DOHH2 (cell line): Measurements from ENCODE around the gene TMEM47.

Experiments used
- H3F3A ChIP-seq: fragments of 200-600 bp; sonication (generic), shearing (Covaris generic); 2 replicates; pipeline ENCODE4 v1.6.0; 2016; ENCODE audit warnings: antibody characterized with exemption, mild to moderate bottlenecking; ENCODE audit not compliant: control insufficient read depth, insufficient read depth
- H3K27ac ChIP-seq: fragments of 200-600 bp; sonication (generic); 2 replicates; pipeline ENCODE4 v1.5.1; 2014; ENCODE audit warnings: low read depth, mild to moderate bottlenecking, low read length, moderate library complexity
- H3K27me3 ChIP-seq: fragments of 200-600 bp; sonication (generic); 2 replicates; pipeline ENCODE4 v1.6.1; 2014; ENCODE audit warnings: mild to moderate bottlenecking, low read length, mixed read lengths; ENCODE audit not compliant: control insufficient read depth
- H3K36me3 ChIP-seq: fragments of 200-600 bp; sonication (generic); 2 replicates; pipeline ENCODE4 v1.6.1; 2014; ENCODE audit warnings: mild to moderate bottlenecking, low read length, moderate library complexity, mixed read lengths; ENCODE audit not compliant: control insufficient read depth
- H3K4me1 ChIP-seq: fragments of 200-600 bp; sonication (generic); 2 replicates; pipeline ENCODE4 v1.6.1; 2014; ENCODE audit warnings: mild to moderate bottlenecking, low read length, mixed read lengths; ENCODE audit not compliant: control insufficient read depth
- H3K4me2 ChIP-seq: fragments of 200-600 bp; sonication (generic); 2 replicates; pipeline ENCODE4 v1.6.0; 2014; ENCODE audit warnings: mild to moderate bottlenecking, low read length, moderate library complexity
- H3K4me3 ChIP-seq: fragments of 200-600 bp; sonication (generic); 2 replicates; pipeline ENCODE4 v1.5.1; 2014; ENCODE audit warnings: mild to moderate bottlenecking, low read length, mixed read lengths
- H3K79me2 ChIP-seq: fragments of 200-600 bp; sonication (generic); 2 replicates; pipeline ENCODE4 v1.6.1; 2014; ENCODE audit warnings: mild to moderate bottlenecking, low read length, mixed read lengths; ENCODE audit not compliant: control insufficient read depth
- H3K9me2 ChIP-seq: fragments of 200-600 bp; sonication (generic); replicated peaks from 2 replicates; pipeline ENCODE4 v1.6.1; 2014; ENCODE audit warnings: mild to moderate bottlenecking, low read length, mixed read lengths; ENCODE audit not compliant: control insufficient read depth
- H3K9me3 ChIP-seq: fragments of 200-600 bp; sonication (generic); 2 replicates; pipeline ENCODE4 v1.6.1; 2014; ENCODE audit warnings: antibody characterized with exemption, low read length, mixed read lengths; ENCODE audit not compliant: control insufficient read depth, insufficient read depth
- H4K20me1 ChIP-seq: fragments of 200-600 bp; sonication (generic); 2 replicates; pipeline ENCODE4 v1.6.0; 2014; ENCODE audit warnings: low read depth, mild to moderate bottlenecking, antibody characterized with exemption, low read length, moderate library complexity; ENCODE audit not compliant: control insufficient read depth, insufficient read depth
- EZH2phosphoT487 ChIP-seq: fragments of 200-600 bp; sonication (generic); IDR thresholded peaks from 2 replicates; pipeline ENCODE4 v1.6.1; 2017; ENCODE audit warnings: borderline replicate concordance, mild to moderate bottlenecking, antibody characterized with exemption, low read length, moderate library complexity, mixed read lengths
- TF ChIP-seq, protein P1 (sequence below): fragments of 200-600 bp; sonication (generic); IDR thresholded peaks from one replicate; pipeline ENCODE4 v1.5.1; 2014; ENCODE audit warnings: antibody characterized with exemption, mild to moderate bottlenecking, low read depth, low read length; ENCODE audit not compliant: poor library complexity, severe bottlenecking

TMEM47 gene

DNA sequence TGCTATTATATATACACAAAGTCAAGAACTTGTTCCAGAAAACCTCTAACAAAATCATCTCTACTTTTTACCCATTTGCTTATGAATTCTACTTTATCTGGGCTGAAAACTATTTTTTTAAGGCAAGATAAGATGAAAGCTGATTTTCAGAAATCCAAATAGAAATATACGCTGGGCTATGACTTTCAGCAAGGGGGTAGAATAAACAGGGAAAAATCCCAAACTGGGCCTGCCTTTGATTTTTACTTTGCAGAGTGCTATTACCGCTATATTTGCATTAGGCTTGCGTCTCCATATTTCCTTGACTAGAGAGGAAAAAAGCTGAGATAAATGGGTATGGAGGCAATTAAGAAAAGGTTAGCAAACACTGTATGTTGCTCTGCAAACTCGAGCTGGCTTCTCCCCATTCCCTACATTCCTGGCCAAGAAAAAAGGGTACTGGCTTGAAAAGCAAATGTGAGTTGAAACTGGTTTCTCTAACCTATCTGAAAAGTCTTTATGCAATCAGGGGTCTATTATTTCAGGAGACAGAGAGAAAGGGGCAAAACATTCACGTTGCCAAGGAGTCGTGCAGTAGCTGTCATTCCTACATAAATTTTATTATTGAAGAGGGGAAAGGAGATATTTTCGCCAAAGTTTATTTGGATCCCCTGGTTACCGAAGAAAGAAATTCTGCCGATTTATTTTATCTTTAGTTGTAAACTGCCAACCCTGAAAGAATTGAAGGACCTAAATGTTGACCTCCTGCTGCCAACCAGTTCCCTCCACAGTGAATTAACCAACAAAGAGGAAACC, 2.2 kb downstream of the TMEM47 start:
- TF ChIP-seq, protein P1, sequence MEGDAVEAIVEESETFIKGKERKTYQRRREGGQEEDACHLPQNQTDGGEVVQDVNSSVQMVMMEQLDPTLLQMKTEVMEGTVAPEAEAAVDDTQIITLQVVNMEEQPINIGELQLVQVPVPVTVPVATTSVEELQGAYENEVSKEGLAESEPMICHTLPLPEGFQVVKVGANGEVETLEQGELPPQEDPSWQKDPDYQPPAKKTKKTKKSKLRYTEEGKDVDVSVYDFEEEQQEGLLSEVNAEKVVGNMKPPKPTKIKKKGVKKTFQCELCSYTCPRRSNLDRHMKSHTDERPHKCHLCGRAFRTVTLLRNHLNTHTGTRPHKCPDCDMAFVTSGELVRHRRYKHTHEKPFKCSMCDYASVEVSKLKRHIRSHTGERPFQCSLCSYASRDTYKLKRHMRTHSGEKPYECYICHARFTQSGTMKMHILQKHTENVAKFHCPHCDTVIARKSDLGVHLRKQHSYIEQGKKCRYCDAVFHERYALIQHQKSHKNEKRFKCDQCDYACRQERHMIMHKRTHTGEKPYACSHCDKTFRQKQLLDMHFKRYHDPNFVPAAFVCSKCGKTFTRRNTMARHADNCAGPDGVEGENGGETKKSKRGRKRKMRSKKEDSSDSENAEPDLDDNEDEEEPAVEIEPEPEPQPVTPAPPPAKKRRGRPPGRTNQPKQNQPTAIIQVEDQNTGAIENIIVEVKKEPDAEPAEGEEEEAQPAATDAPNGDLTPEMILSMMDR, result no peak
- TF ChIP-seq EZH2phosphoT487, result no peak
- Histone ChIP-seq H3K27ac (no peak overlapping the region), H3K9me2 (no peaks in the 10 kb centered on the region), H3K79me2 (no peaks in the 10 kb centered on the region), H3K4me2 (no peak overlapping the region), H3K9me3 (no peaks in the 10 kb centered on the region), H3F3A (no peaks in the 10 kb centered on the region), H3K36me3 (no peaks in the 10 kb centered on the region), H3K4me1 (no peaks in the 10 kb centered on the region), H4K20me1 (no peaks in the 10 kb centered on the region), H3K27me3 (no peaks in the 10 kb centered on the region), H3K4me3 (no peak overlapping the region)

- no peaks in the 10 kb centered on the region for H3K27me3 ChIP-seq
These were observed 3.3 kb downstream of the TMEM47 start for GRCh38 chrX:34653811-34654210.

GRCh38 chrX:34642849-34643248, 14.2 kb downstream of the TMEM47 start:
- Histone ChIP-seq H3K27me3 (no peaks in the 10 kb centered on the region), H3K4me2 (no peak overlapping the region), H3K9me2 (no peaks in the 10 kb centered on the region), H3K27ac (no peak overlapping the region), H3K4me3 (no peak overlapping the region), H3K4me1 (no peaks in the 10 kb centered on the region), H4K20me1 (no peaks in the 10 kb centered on the region), H3K9me3 (no peaks in the 10 kb centered on the region), H3K36me3 (no peaks in the 10 kb centered on the region), H3K79me2 (no peaks in the 10 kb centered on the region), H3F3A (no peaks in the 10 kb centered on the region)
- TF ChIP-seq, protein P1, result no peak
- no peak for TF ChIP-seq EZH2phosphoT487

More at GRCh38 chrX:34653811-34654210, 3.3 kb downstream of the TMEM47 start:
- H3K9me3 ChIP-seq, result no peaks in the 10 kb centered on the region
- no peaks in the 10 kb centered on the region for H3K79me2 ChIP-seq
- no peaks in the 10 kb centered on the region for H3K4me1 ChIP-seq
- H3K36me3 ChIP-seq, result no peaks in the 10 kb centered on the region
- no peaks in the 10 kb centered on the region for H4K20me1 ChIP-seq
- TF ChIP-seq, protein P1, result no peak
- TF ChIP-seq EZH2phosphoT487, result no peak
- H3F3A ChIP-seq, result no peaks in the 10 kb centered on the region
- H3K4me2 ChIP-seq, result no peak overlapping the region
- no peak overlapping the region for H3K4me3 ChIP-seq
- H3K27ac ChIP-seq, result no peak overlapping the region
- H3K9me2 ChIP-seq, result no peaks in the 10 kb centered on the region
